Coronary artery (tissue), 2 donors: ENCODE results near the gene OCA2.

Source experiments
- DNase-seq: peaks from one replicate; pipeline ENCODE4 v3.0.0-alpha.2; 2017; ENCODE audit warnings: low spot score
- H3K27ac ChIP-seq, 2 donors: fragments of 200-600 bp; sonication (generic); one replicate each; pipeline ENCODE4 v1.5.1; 2016 to 2019
- H3K4me3 ChIP-seq: fragments of 200-600 bp; sonication (generic); 2 replicates; pipeline ENCODE4 v1.5.1; 2016; ENCODE audit warnings: mild to moderate bottlenecking, moderate library complexity
- TF ChIP-seq, protein P1 (sequence below): fragments of 200-600 bp; sonication (generic); IDR thresholded peaks from one replicate; pipeline ENCODE4 v1.5.1; 2019; ENCODE audit warnings: antibody characterized with exemption

OCA2 gene

DNA sequence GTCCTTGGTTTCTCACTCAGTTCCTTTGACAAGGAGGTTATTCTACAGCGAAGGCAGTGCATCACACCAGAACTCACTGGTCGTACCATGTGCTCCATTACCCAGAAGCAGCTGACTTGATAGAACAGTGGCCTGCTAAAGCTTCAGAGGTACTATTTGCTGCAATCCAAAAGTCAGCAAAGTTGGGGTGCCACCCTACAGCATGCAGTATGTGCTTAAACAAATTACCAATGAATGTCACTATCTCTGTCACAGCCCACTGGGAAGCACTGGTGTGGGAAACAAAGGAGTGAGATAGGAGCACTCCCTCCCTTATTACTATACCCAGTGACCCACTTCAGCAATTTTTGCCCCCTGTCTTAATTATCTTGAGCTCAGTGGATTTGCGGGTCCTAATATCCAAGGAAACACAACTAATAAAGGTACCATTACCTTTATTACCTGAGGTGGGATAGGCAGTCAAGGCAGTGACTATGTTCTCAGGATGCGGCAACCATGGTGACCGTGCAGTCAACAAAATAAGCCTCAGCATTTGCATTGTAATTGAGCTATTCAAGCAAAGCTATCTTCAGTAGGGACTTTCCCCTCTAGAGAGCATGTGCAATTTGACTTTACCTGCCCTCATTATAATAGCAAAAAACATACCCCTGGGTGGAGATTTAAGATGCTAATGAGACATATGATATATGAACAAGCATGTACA lies 199.4 kb downstream of the OCA2 start:
- H3K4me3 ChIP-seq, result no peak overlapping the region
- DNase-seq, result no peak
- TF ChIP-seq, protein P1, sequence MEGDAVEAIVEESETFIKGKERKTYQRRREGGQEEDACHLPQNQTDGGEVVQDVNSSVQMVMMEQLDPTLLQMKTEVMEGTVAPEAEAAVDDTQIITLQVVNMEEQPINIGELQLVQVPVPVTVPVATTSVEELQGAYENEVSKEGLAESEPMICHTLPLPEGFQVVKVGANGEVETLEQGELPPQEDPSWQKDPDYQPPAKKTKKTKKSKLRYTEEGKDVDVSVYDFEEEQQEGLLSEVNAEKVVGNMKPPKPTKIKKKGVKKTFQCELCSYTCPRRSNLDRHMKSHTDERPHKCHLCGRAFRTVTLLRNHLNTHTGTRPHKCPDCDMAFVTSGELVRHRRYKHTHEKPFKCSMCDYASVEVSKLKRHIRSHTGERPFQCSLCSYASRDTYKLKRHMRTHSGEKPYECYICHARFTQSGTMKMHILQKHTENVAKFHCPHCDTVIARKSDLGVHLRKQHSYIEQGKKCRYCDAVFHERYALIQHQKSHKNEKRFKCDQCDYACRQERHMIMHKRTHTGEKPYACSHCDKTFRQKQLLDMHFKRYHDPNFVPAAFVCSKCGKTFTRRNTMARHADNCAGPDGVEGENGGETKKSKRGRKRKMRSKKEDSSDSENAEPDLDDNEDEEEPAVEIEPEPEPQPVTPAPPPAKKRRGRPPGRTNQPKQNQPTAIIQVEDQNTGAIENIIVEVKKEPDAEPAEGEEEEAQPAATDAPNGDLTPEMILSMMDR, result no peak
- H3K27ac ChIP-seq, result no peak overlapping the region

DNA sequence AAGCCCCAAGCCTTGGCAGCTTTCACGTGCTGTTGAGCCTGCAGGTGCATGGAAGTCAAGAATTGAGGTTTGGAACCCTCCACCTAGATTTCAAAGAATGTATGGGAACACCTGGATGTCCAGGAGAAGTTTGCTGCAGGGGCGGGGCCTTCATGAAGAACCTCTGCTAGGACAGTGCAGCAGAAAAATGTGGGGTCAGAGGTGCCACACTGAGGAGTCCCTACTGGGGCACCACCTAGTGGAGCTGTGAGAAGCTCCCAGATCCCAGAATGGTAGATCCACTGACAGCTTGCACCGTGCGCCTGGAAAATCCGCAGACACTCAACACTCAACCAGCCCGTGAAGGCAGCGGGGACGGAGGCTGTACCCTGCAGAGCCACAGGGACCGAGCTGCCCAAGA lies 201.6 kb downstream of the OCA2 start:
- H3K4me3 ChIP-seq, result no peak overlapping the region
- TF ChIP-seq, protein P1, result no peak
- no peak overlapping the region for H3K27ac ChIP-seq
- DNase-seq, result no peak

DNA sequence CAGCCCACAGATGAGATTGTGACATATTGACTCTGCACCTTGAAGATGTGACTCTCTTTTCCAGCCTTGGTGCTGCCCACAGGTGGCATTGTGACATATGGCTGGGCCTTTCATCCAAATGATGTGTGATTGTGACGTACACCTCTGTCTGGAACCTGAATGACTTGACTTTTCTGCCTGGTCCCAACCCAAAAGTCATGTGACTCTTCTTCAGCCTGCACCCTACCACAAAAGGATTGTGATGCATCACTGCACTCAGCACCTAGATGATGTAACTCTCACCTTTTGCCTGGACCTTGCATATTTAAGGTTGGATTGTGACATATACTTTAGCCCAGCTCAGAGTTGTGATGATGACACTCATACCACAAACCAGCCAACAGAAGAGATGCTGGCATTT lies 204.5 kb downstream of the OCA2 start:
- Histone ChIP-seq H3K27ac (no peak overlapping the region), H3K4me3 (no peak overlapping the region)
- TF ChIP-seq, protein P1, result no peak
- no peak for DNase-seq

DNA sequence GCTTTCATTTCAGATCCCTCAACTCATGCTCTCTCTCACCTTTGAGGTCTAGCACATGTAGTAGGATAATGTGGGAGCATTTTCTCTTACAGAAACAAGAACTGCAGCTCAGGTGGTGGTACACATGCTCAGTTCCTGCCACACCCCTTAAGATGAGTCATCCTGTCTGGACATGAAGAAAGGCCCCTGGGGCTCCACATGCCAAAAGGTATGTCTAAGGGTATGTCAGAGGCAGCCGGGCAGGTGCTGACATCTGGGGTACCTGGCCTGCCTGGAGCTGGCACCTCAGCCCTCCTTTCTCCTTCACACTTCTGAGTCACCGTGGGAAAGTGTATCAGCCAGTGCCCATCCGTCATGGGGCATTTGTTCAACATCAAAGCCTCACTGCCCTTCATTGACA lies 209.9 kb downstream of the OCA2 start:
- no peak overlapping the region for H3K4me3 ChIP-seq
- H3K27ac ChIP-seq, result no peak overlapping the region
- no peak for DNase-seq
- TF ChIP-seq, protein P1, result no peak

DNA sequence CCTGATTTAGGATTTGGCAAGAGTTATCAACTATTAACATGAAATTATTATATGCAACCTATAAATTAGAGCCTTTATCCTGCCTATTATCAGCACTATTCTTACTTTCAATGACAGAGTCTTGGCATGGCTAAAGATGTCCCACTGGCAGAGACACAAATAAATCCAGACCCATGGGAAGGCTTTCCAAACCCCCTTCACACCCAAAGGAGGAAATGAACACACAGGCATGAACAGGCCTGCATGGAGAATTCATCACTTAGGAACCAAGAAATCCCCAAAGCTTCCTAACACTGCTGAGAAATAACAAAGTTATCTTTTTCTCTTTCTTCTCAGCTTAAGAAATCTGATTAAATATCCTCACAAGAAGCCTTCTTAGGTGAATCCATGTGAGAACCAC lies 213.9 kb downstream of the OCA2 start:
- TF ChIP-seq, protein P1, result no peak
- no peak overlapping the region for H3K4me3 ChIP-seq
- DNase-seq, result no peak
- no peak overlapping the region for H3K27ac ChIP-seq

DNA sequence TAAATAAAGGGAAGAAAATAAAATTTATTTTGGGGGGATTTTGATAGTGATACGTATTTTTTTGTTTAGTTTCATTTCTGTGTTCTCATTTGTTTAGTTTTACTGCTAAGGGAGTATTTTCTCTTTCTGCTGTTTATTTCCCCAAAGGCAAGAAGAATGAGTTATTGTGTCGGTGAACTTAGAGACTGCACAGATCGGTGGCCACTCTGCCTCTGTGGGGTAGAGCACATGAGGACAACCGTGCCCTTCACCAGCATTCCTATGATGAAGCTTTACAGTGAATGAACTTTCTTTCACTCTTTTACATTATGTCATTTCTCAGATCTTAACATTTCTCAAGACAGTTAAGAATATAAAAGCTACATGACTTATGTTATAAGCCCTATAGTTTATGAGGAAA lies 214.4 kb downstream of the OCA2 start:
- Histone ChIP-seq H3K4me3 (no peak overlapping the region), H3K27ac (no peak overlapping the region)
- TF ChIP-seq, protein P1, result no peak
- DNase-seq, result no peak

DNA sequence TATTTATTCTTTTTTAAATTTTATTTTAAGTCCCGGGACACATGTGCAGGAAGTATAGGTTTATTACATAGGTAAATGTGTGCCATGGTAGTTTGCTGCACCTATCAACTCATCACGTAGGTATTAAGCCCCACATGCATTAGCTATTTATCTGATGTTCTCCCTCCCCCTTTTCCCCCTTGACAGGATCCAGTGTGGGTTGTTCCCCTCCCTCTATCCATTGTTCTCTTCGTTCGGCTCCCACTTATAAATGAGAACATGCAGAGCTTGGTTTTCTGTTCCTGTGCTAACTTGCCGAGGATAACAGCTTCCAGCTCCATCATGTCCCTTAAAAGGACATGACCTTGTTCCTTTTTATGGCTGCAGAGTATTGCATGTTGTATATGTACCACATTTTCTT lies 220.3 kb downstream of the OCA2 start:
- TF ChIP-seq, protein P1, result no peak
- H3K4me3 ChIP-seq, result no peak overlapping the region
- H3K27ac ChIP-seq, result no peak overlapping the region
- DNase-seq, result no peak
